Keratinocyte (primary cell): ENCODE data around the gene BRF1. TPM values are rescaled to one million over a fixed set of nuclear protein-coding genes. Genes with fewer than 3 reads are reported as not detected.

Source experiments
- DNase-seq: peaks from one replicate; pipeline ENCODE4 v3.0.0-alpha.2; 2011; ENCODE audit warnings: low read depth, missing footprints, low spot score
- FAIRE-seq: peaks from 2 replicates; lab custom pipeline; 2011; peaks lifted over from hg19 to GRCh38; lab: Jason Lieb, UNC
- H2AFZ ChIP-seq: 2 replicates; pipeline ENCODE4 v1.6.0; 2012; ENCODE audit warnings: low read length, control low read depth, inconsistent platforms; ENCODE audit not compliant: control insufficient read depth
- H3K27ac ChIP-seq: 2 replicates; pipeline ENCODE4 v1.5.1; 2011; ENCODE audit warnings: low read length; ENCODE audit not compliant: control insufficient read depth, insufficient read depth
- H3K27me3 ChIP-seq: 3 replicates; pipeline ENCODE4 v1.6.0; 2011; ENCODE audit warnings: low read length; ENCODE audit not compliant: control insufficient read depth, insufficient read depth; ENCODE audit errors: extremely low read depth
- H3K36me3 ChIP-seq, 2 experiments: 2 replicates in 1 of 2; 3 replicates in 1 of 2; pipeline ENCODE4 v1.5.1; 2011; ENCODE audit warnings: low read length in 2 of 2, mild to moderate bottlenecking in 1 of 2; ENCODE audit not compliant: control insufficient read depth in 2 of 2, insufficient read depth in 2 of 2; ENCODE audit errors: extremely low read depth in 1 of 2
- H3K4me1 ChIP-seq: 3 replicates; pipeline ENCODE4 v1.5.1; 2011; ENCODE audit warnings: low read length; ENCODE audit not compliant: control insufficient read depth, insufficient read depth; ENCODE audit errors: extremely low read depth
- H3K4me2 ChIP-seq: 3 replicates; pipeline ENCODE4 v1.6.0; 2011; ENCODE audit warnings: low read depth, low read length; ENCODE audit not compliant: control insufficient read depth, insufficient read depth; ENCODE audit errors: extremely low read depth
- H3K4me3 ChIP-seq, 3 experiments: fragments of 200-600 bp in 1 of 3; sonication (generic) in 1 of 3; 2 replicates in 2 of 3; 3 replicates in 1 of 3; pipeline ENCODE4 v1.5.1; 2011 to 2016; ENCODE audit warnings: low read length in 3 of 3, mild to moderate bottlenecking in 3 of 3, control low read depth in 2 of 3, inconsistent platforms in 1 of 3, low read depth in 1 of 3, mixed read lengths in 1 of 3, mixed run types in 1 of 3, moderate library complexity in 1 of 3; ENCODE audit not compliant: control insufficient read depth in 2 of 3, insufficient read depth in 2 of 3; ENCODE audit errors: extremely low read depth in 1 of 3
- H3K79me2 ChIP-seq: 2 replicates; pipeline ENCODE4 v1.6.0; 2012; ENCODE audit warnings: low read length; ENCODE audit not compliant: control insufficient read depth, insufficient read depth
- H3K9ac ChIP-seq: 3 replicates; pipeline ENCODE4 v1.6.0; 2011; ENCODE audit warnings: low read length; ENCODE audit not compliant: control insufficient read depth, insufficient read depth; ENCODE audit errors: extremely low read depth
- H3K9me1 ChIP-seq: 3 replicates; pipeline ENCODE4 v1.6.0; 2011; ENCODE audit warnings: low read length; ENCODE audit not compliant: control insufficient read depth, insufficient read depth; ENCODE audit errors: extremely low read depth
- H3K9me3 ChIP-seq: 2 replicates; pipeline ENCODE4 v1.5.1; 2012; ENCODE audit warnings: low read depth, low read length; ENCODE audit not compliant: control insufficient read depth
- H4K20me1 ChIP-seq: 3 replicates; pipeline ENCODE4 v1.6.0; 2011; ENCODE audit warnings: low read length; ENCODE audit not compliant: control insufficient read depth, insufficient read depth; ENCODE audit errors: extremely low read depth
- CTCF ChIP-seq, 3 experiments: IDR thresholded peaks in 1 of 3; conservative IDR thresholded peaks in 1 of 3; optimal IDR thresholded peaks in 1 of 3; 2 replicates in 2 of 3; 3 replicates in 1 of 3; pipeline versions ENCODE3 to v1.5.1; 2011; ENCODE audit warnings: low read length in 3 of 3, mild to moderate bottlenecking in 3 of 3, moderate library complexity in 2 of 3, control low read depth in 1 of 3, inconsistent platforms in 1 of 3; ENCODE audit not compliant: insufficient read depth in 2 of 3; ENCODE audit errors: extremely low read depth in 1 of 3
- EZH2 ChIP-seq: IDR thresholded peaks from one replicate; pipeline ENCODE4 v1.6.1; 2012; ENCODE audit warnings: inconsistent platforms, mild to moderate bottlenecking, low read length, moderate library complexity
- dilution Hi-C: fragments of 300-500 bp; cut with MboI; formaldehyde crosslinking; loops from one replicate; pipeline ENCODE4 v1.7.0; 2020; ENCODE audit warnings: low sequenced_read_pairs; ENCODE audit not compliant: extremely low pct_ligation_motif_present
- polyA plus RNA-seq, 5 experiments: library from polyadenylated mRNA; depleted of rRNA in 3 of 5; stranded (reverse) in 3 of 5; stranded (forward) in 1 of 5; unstranded in 1 of 5; fragments of >200 nt; gene quantifications; 1 replicate in 1 of 5; 2 replicates in 3 of 5; 3 replicates in 1 of 5; pipeline versions ENCODE4 v1.2.1 to v1.2.3, GENCODE V29; 2011 to 2012; ENCODE audit warnings: missing spikeins in 2 of 5, low read depth in 1 of 5, low replicate concordance in 1 of 5

Gene BRF1
- polyA plus RNA-seq, 1 donor (not counting 4 experiments of a cell fraction or from before 2014, with no cell fraction given) = 6.5 TPM

DNA sequence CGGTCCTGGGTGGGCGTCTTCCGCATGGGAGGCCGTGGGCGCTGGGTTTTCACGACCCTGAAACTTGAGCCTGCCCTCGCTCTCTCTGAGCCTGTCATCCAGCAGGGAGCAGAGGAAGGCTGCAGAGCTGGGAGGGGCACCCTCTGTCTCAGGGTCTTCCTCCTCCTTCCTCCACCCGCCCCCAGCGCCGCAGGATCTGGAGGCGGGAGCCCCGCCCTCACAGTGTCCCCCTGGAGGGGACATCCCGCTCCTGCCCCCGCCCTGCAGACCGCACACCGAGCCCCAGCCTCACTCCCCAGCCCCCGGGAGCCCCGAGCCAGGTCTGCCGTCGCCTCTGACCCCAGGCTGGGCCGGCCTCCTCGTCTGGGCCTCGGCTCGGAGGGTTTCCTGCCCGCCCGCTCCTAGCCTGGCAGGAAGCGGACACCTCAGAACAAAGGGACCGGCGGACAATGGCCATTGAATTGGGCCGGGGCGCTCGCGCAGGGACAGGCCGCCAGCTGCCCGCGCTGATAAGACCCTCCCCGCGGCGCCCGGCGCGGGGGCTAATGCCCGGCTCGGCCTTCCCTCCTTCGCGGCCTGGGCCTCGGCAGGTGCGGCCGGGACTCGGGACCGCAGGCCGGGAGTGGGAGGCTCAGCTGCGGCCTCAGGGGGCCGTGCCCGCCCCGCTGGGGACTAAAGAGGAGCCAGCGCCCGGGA lies 104.4 kb downstream of the BRF1 start:
- FAIRE-seq (no peak), DNase-seq (no peak)
- Histone ChIP-seq H3K4me3 (no peak overlapping the region), H3K4me1 (peaks cover 5% of the 10 kb centered on the region), H3K9me1 (no peaks in the 10 kb centered on the region), H3K9ac (no peak overlapping the region), H3K36me3 (no peaks in the 10 kb centered on the region), H3K79me2 (no peaks in the 10 kb centered on the region), H3K4me2 (no peak overlapping the region), H2AFZ (no peak overlapping the region), H3K9me3 (no peaks in the 10 kb centered on the region), H3K27ac (no peak overlapping the region), H3K27me3 (peaks cover 43% of the 10 kb centered on the region), H4K20me1 (no peaks in the 10 kb centered on the region)
- no peak for TF ChIP-seq CTCF (optimal IDR thresholded peaks at IDR 0.05 in 1 of 3, IDR thresholded peaks at IDR 0.05 in 1 of 3, conservative IDR thresholded peaks at IDR 0.05 in 1 of 3; ENCODE audit: extremely low read depth in 1 of 3, insufficient read depth in 2 of 3, low read length in 3 of 3)
- peak; percentile 79 for TF ChIP-seq EZH2
- dilution Hi-C loops = no loop called here

DNA sequence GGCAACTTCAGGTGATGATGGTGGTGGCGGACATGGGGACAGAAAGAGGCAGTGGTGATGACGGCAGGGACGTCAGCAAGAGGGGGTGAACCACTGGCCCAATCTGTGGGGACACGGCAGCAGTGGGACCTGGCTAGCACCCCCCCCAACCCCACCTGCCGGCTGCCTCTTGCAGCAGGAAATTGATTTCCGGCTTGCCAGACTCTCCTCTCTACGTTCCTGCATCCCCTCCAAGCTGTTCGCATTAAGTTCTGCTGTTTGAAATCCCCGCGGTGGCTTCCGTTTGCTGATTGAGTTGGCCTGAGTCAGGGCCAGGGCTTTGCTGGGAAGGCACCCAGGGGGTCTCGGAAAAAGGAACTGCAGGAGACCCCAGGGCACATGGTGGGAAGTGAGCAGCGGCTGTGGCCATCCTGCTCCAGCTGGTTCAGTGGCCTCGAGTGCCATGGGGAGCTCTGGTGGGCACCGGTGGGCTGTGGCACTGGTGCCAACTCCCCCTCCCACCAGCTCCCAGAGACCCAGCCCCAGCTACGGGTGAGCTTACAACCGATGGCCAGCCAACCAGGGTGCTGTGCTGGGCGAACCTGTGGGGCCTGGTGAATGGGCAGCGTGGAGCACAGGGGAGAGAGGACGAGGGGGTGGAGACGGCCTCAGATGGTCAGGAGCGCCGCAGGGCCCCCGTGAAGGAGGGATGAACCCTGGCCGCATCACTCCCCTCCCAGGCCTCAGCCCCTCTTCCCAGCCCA lies 105.1 kb downstream of the BRF1 start:
- dilution Hi-C loops = no loop called here
- peaks cover 5% of the 10 kb centered on the region for H3K4me1 ChIP-seq

More for the DNA sequence above, 105.1 kb downstream of the BRF1 start:
- FAIRE-seq = no peak
- no peaks in the 10 kb centered on the region for H3K79me2 ChIP-seq
- H3K4me2 ChIP-seq = no peak overlapping the region
- no peak overlapping the region for H3K9ac ChIP-seq
- no peaks in the 10 kb centered on the region for H4K20me1 ChIP-seq
- no peak overlapping the region for H3K27ac ChIP-seq
- DNase-seq = no peak
- H3K9me1 ChIP-seq = no peaks in the 10 kb centered on the region
- no peak overlapping the region for H3K4me3 ChIP-seq
- H3K27me3 ChIP-seq = peaks cover 43% of the 10 kb centered on the region
- TF ChIP-seq CTCF (optimal IDR thresholded peaks at IDR 0.05 in 1 of 3, IDR thresholded peaks at IDR 0.05 in 1 of 3, conservative IDR thresholded peaks at IDR 0.05 in 1 of 3; ENCODE audit: extremely low read depth in 1 of 3, insufficient read depth in 2 of 3, low read length in 3 of 3) (no peak), EZH2 (no peak)
- no peaks in the 10 kb centered on the region for H3K36me3 ChIP-seq
- no peak overlapping the region for H2AFZ ChIP-seq
- H3K9me3 ChIP-seq = no peaks in the 10 kb centered on the region
